Central memory CD8-positive, alpha-beta T cell (primary cell): ENCODE measurements around the gene FHAD1.

ENCODE experiments used
- ATAC-seq: fragments of 150-1000 bp; cut with Tn5 transposase; replicated peaks from 2 replicates; pipeline ENCODE4 v1.10.0; 2022; ENCODE audit warnings: mild to moderate bottlenecking, moderate FRiP score, moderate number of reproducible peaks; ENCODE audit not compliant: poor library complexity, severe bottlenecking; ENCODE audit errors: extremely low read depth
- DNase-seq, 2 donors: peaks; one replicate each; pipeline ENCODE4 v3.0.0; 2021; ENCODE audit warnings: low spot score in 2 of 2
- H3K27ac Mint-ChIP-seq: one replicate; pipeline ENCODE4 v1.8.0; 2022; ENCODE audit warnings: low read depth, mild to moderate bottlenecking, moderate library complexity, mixed read lengths
- H3K27me3 Mint-ChIP-seq: one replicate; pipeline ENCODE4 v1.8.0; 2022; ENCODE audit warnings: mixed read lengths
- H3K36me3 Mint-ChIP-seq: one replicate; pipeline ENCODE4 v1.8.0; 2022; ENCODE audit warnings: mild to moderate bottlenecking, moderate library complexity, mixed read lengths; ENCODE audit not compliant: insufficient read depth
- H3K4me1 Mint-ChIP-seq: one replicate; pipeline ENCODE4 v1.8.0; 2022; ENCODE audit warnings: mixed read lengths
- H3K4me3 Mint-ChIP-seq: one replicate; pipeline ENCODE4 v1.8.0; 2022; ENCODE audit warnings: mild to moderate bottlenecking, moderate library complexity, mixed read lengths
- H3K9me3 Mint-ChIP-seq: one replicate; pipeline ENCODE4 v1.8.0; 2022; ENCODE audit warnings: mixed read lengths

FHAD1 gene

DNA sequence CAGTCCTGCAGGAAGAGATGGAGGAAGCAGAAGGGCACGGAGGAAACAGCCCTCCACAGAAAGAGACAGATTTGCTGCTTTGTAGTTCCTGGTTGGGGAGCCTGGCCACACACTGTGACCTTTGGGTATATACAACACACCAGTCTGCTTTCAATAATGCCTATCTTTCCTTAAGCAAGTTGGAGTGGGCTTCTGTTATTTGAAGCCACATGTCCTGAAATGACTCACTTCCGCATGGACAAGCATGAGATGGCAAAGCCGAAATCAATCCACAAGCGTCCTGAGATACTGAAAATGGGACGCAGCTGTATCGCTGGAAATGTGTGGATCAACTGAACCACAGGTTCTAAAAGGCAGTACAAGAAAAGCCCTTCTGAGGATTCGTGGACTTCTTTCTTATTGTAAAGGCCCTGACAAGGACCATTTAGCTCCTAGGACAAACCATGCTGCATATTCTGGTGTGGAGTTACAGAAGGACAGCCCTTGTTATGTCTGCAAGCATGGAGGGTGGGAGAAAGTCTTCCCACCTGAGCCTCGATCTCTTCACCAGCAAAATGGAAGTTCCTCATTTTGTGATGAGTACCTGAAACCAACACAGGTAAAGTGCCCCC lies 22.7 kb upstream of the FHAD1 start:
- Mint-ChIP-seq H3K4me3 (no peak overlapping the region), H3K36me3 (no peaks in the 10 kb centered on the region), H3K4me1 (no peaks in the 10 kb centered on the region), H3K27me3 (no peaks in the 10 kb centered on the region), H3K9me3 (no peaks in the 10 kb centered on the region), H3K27ac (no peak overlapping the region)
- DNase-seq (no peak), ATAC-seq (no peak)

GRCh38 chr1:15224974-15225373 lies 22.0 kb upstream of the FHAD1 start:
- Mint-ChIP-seq H3K9me3 (no peaks in the 10 kb centered on the region), H3K27me3 (no peaks in the 10 kb centered on the region), H3K36me3 (no peaks in the 10 kb centered on the region), H3K4me1 (no peaks in the 10 kb centered on the region), H3K4me3 (no peak overlapping the region), H3K27ac (no peak overlapping the region)
- DNase-seq (no peak), ATAC-seq (no peak)

DNA sequence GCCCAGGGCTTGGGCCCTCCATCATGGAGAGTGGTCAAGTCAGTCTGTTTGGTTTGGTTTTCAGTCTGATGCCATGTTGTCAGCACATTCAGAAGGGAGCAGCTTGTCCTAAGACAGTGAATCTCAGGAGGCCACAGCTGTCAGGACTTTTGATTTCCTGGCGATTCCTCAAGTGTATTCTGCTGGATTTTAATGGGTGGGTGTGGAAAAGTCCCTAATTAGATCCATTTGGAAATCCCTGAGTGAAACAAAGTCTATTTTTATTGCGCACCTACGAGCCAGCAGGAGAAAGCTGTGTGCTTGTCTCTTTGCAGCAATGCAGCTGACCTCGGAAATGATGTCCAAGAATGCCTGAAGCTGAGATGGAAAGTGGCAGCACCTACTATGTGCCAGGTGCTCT lies 21.6 kb upstream of the FHAD1 start:
- H3K9me3 Mint-ChIP-seq, result no peaks in the 10 kb centered on the region
- H3K27ac Mint-ChIP-seq, result no peak overlapping the region
- H3K36me3 Mint-ChIP-seq, result no peaks in the 10 kb centered on the region
- H3K4me3 Mint-ChIP-seq, result no peak overlapping the region
- DNase-seq, result no peak
- no peaks in the 10 kb centered on the region for H3K27me3 Mint-ChIP-seq
- ATAC-seq, result no peak
- no peaks in the 10 kb centered on the region for H3K4me1 Mint-ChIP-seq

- Mint-ChIP-seq H3K4me1 (no peaks in the 10 kb centered on the region), H3K36me3 (no peaks in the 10 kb centered on the region), H3K27ac (no peak overlapping the region), H3K9me3 (no peaks in the 10 kb centered on the region), H3K27me3 (no peaks in the 10 kb centered on the region), H3K4me3 (no peak overlapping the region)
- DNase-seq (no peak), ATAC-seq (no peak)
Measured at GRCh38 chr1:15226388-15227255, 20.4 kb upstream of the FHAD1 start.

DNA sequence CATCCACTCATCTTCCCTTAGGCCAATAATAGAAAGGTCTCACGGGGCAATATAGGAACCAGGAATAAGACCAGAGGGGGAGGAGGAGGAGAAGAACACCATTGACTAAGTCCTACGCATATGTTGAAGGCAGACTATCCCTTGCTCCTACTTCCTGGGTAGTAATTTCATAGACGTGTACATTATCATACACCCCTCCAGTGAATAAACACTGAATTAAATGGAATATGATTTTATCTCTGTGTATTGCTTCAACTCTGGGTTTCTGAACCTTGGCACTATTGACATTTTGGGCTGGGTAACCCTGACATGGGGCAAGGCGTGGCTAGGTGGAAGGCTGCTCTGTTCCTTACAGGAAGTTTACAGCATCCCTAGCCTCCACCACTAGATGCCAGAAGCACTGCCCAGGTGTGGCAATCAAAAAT lies 17.3 kb upstream of the FHAD1 start:
- H3K36me3 Mint-ChIP-seq, result no peaks in the 10 kb centered on the region
- H3K4me1 Mint-ChIP-seq, result no peaks in the 10 kb centered on the region
- ATAC-seq (no peak), DNase-seq (no peak)
- no peaks in the 10 kb centered on the region for H3K9me3 Mint-ChIP-seq
- H3K4me3 Mint-ChIP-seq, result no peak overlapping the region
- no peaks in the 10 kb centered on the region for H3K27me3 Mint-ChIP-seq
- no peak overlapping the region for H3K27ac Mint-ChIP-seq

- ATAC-seq (no peak), DNase-seq (no peak)
- no peaks in the 10 kb centered on the region for H3K9me3 Mint-ChIP-seq
- no peaks in the 10 kb centered on the region for H3K4me1 Mint-ChIP-seq
- H3K36me3 Mint-ChIP-seq, result no peaks in the 10 kb centered on the region
- no peak overlapping the region for H3K27ac Mint-ChIP-seq
- H3K27me3 Mint-ChIP-seq, result no peaks in the 10 kb centered on the region
- H3K4me3 Mint-ChIP-seq, result no peak overlapping the region
Measured at GRCh38 chr1:15231714-15232201, 15.3 kb upstream of the FHAD1 start.

DNA sequence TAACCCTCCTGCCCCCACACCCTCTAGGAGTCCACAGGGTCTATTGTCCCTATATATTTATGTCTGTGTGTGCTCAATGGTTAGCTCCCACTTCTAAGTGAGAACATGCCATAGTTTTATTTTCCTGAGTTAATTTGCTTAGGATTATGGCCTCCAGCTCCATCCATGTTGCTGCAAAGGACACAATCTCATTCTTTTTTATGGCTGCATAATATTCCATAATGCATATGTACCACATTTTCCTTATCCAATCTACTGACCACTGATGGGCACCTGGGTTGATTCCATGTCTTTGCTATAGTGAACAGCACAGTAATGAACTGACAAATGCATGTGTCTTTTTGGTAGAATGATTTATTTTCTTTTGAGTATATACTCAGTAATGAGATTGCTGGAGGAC lies 13.3 kb upstream of the FHAD1 start:
- no peak for DNase-seq
- no peaks in the 10 kb centered on the region for H3K36me3 Mint-ChIP-seq
- peaks cover 11% of the 10 kb centered on the region for H3K27me3 Mint-ChIP-seq
- no peaks in the 10 kb centered on the region for H3K4me1 Mint-ChIP-seq
- no peak overlapping the region for H3K4me3 Mint-ChIP-seq
- ATAC-seq, result no peak
- H3K27ac Mint-ChIP-seq, result no peak overlapping the region
- no peaks in the 10 kb centered on the region for H3K9me3 Mint-ChIP-seq

DNA sequence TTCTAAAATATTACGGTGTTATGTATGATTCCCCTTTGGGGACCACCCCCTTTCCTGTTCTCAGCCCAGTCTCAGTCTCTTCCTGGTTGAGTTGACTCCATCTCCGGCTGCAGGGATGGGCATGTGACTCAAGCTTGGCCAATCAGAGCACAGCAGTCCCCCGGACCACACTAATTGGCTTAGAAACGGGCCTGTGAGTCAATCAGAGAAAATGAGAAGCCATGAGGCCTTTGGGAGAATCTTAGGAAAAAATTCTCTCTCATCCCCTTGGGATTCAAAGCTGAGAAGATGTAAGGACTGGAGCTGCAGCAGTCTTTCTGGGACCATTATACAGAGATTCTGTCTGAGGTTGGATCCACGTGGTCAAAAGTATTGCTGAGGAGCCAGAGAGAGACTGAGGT lies 10.7 kb upstream of the FHAD1 start:
- no peak overlapping the region for H3K27ac Mint-ChIP-seq

DNA sequence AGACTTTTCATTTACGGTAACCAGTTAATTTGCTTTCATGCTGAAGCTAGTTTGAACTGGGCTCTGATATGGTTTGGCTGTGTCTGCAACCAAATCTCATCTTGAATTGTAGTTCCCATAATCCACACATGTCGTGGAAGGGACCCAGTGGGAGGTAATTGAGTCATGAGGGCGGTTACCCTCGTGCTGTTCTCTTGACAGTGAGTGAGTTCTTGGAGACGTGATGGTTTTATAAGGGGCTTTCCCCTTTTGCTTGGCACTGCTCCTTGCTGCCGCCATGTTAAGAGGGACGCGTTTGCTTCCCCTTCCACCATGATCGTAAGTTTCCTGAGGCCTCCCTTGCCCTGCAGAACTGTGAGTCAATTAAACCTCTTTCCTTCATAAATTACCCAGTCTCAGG lies 10.3 kb upstream of the FHAD1 start:
- Mint-ChIP-seq H3K36me3 (peaks cover 3% of the 10 kb centered on the region), H3K27me3 (peaks cover 19% of the 10 kb centered on the region), H3K4me1 (no peaks in the 10 kb centered on the region), H3K9me3 (no peaks in the 10 kb centered on the region), H3K4me3 (no peak overlapping the region), H3K27ac (no peak overlapping the region)
- ATAC-seq (no peak), DNase-seq (no peak)

More for the DNA sequence above, 10.7 kb upstream of the FHAD1 start:
- H3K27me3 Mint-ChIP-seq, result peaks cover 18% of the 10 kb centered on the region
- no peak overlapping the region for H3K4me3 Mint-ChIP-seq
- no peaks in the 10 kb centered on the region for H3K9me3 Mint-ChIP-seq
- H3K36me3 Mint-ChIP-seq, result peaks cover 1% of the 10 kb centered on the region
- ATAC-seq, result no peak
- no peak for DNase-seq
- no peaks in the 10 kb centered on the region for H3K4me1 Mint-ChIP-seq

GRCh38 chr1:15238789-15239188 lies 8.2 kb upstream of the FHAD1 start:
- no peak for ATAC-seq
- Mint-ChIP-seq H3K4me1 (no peaks in the 10 kb centered on the region), H3K4me3 (no peak overlapping the region), H3K27ac (no peak overlapping the region), H3K27me3 (peaks cover 19% of the 10 kb centered on the region), H3K9me3 (no peaks in the 10 kb centered on the region), H3K36me3 (peaks cover 3% of the 10 kb centered on the region)
- no peak for DNase-seq

GRCh38 chr1:15242766-15243165 lies 4.3 kb upstream of the FHAD1 start:
- Mint-ChIP-seq H3K4me3 (no peak overlapping the region), H3K27ac (no peak overlapping the region), H3K4me1 (peaks cover 19% of the 10 kb centered on the region), H3K27me3 (peaks cover 28% of the 10 kb centered on the region), H3K36me3 (peaks cover 7% of the 10 kb centered on the region), H3K9me3 (no peaks in the 10 kb centered on the region)
- no peak for ATAC-seq
- no peak for DNase-seq

- ATAC-seq (no peak), DNase-seq (no peak)
- no peaks in the 10 kb centered on the region for H3K9me3 Mint-ChIP-seq
- no peak overlapping the region for H3K4me3 Mint-ChIP-seq
- H3K4me1 Mint-ChIP-seq, result peaks cover 25% of the 10 kb centered on the region
- peaks cover 24% of the 10 kb centered on the region for H3K27me3 Mint-ChIP-seq
- peaks cover 7% of the 10 kb centered on the region for H3K36me3 Mint-ChIP-seq
- H3K27ac Mint-ChIP-seq, result no peak overlapping the region
Measured at GRCh38 chr1:15243275-15244043, 3.6 kb upstream of the FHAD1 start.
